NCI-H187 treated with DMSO at 0.1 percent for 48 hours (cell line): ENCODE measurements around the gene NUDT16L1.

Experiments
- DNase-seq: peaks from one replicate; lab custom pipeline; 2025; lab: John Stamatoyannopoulos, UW

Gene NUDT16L1

DNA sequence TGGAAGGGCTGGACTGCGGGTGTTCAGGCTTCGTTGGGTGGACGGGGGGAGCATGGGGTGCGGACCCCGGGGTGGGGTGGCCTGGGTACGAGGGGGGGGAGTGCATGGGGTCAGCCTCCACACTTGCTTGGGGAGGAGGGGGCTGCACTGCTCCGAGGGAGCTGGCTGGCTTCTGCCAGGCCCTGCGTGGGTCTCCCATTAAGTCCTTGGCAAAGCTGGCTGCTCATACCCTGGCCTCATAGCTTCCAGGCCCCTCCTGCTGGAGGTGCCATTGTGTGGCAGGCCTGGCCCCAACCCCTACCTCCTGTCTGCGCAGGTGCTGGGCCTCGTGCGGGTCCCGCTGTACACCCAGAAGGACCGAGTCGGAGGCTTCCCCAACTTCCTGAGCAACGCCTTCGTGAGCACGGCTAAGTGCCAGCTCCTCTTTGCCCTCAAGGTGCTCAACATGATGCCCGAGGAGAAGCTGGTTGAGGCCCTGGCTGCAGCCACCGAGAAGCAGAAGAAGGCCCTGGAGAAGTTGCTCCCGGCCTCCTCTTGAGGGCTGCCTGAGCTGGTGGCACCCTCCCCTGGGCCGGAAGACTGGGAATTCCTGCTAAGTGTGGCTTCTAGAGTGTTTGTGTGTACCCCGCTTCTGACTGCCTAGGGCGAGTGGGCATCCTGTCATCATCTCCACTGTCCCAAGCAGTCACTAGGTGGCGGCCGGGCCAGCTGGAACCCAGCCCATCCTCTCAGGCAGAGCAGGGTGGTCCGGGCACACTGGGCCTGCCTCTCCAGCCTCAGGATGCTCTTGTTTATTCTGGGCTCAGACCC, 1.5 kb downstream of the NUDT16L1 start:
- DNase-seq: no peak

DNA sequence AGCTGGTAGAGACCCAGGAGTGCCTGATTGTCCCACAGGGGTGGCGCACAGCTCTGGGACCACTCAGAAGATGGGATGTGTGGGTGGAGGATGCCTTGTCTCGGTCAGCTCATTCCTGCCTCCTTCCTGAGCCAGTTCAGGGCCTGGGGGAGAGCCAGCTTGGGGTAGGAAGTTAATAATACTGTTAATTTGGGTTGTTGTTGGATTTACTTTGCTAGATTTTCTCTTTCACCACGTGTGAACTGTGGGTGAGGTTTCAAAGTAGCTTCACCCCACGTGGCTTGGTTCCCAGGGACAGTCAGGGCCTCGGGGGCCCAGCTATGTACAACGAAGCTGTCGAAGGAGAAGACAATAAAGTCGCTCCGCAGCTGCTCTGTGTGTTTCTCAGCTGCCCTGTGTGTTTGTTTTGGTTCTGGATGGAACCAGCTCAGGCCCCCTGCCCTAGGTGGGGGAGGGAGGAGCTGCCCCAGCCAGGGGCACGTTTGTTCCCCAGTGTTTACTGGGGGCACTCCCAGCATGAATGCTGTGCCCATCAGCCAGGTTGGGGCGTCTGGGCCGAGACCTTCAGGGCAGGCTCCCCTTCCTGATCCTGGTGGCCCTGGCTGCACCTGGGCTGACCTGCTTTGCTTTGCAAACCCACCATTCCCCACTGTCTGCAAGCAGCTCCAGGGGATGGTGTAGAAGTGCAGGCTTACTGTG, 2.3 kb downstream of the NUDT16L1 start:
- DNase-seq: no peak

DNA sequence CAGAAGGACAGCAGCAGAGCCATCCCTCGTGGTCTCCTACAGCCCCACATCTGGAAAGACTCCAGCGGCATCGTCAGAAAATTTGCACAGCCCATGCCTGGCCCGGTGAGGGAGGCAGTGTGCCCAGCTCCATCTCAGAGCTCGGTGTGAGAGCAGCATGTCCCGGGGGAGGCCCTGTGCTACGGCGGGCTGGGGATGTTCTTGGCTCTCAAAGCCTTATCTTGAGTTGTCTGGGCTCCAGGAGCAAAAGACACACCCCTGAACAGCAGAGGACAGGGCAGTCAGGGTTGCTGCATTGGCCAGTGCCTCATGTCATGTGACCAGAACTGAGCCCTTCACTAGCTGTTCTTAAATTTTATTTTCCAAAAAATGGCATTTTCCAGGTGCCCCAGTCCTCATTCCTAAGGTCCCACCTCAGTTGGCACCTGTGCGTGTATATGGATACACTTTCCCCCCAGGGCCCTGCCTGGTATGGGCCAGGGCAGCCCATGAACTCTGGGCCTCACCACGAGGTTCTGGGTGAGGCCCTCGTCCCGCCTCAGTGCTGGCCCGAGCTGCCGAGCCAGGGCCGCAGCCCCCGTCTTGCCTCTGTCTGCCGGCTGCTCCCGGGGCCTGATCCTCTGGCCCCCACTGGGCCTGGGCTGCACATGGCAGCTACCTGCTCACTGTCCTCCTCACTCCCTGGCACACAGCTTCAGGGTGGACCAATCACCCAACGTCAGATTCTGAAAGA, 3.0 kb downstream of the NUDT16L1 start:
- DNase-seq: no peak

DNA sequence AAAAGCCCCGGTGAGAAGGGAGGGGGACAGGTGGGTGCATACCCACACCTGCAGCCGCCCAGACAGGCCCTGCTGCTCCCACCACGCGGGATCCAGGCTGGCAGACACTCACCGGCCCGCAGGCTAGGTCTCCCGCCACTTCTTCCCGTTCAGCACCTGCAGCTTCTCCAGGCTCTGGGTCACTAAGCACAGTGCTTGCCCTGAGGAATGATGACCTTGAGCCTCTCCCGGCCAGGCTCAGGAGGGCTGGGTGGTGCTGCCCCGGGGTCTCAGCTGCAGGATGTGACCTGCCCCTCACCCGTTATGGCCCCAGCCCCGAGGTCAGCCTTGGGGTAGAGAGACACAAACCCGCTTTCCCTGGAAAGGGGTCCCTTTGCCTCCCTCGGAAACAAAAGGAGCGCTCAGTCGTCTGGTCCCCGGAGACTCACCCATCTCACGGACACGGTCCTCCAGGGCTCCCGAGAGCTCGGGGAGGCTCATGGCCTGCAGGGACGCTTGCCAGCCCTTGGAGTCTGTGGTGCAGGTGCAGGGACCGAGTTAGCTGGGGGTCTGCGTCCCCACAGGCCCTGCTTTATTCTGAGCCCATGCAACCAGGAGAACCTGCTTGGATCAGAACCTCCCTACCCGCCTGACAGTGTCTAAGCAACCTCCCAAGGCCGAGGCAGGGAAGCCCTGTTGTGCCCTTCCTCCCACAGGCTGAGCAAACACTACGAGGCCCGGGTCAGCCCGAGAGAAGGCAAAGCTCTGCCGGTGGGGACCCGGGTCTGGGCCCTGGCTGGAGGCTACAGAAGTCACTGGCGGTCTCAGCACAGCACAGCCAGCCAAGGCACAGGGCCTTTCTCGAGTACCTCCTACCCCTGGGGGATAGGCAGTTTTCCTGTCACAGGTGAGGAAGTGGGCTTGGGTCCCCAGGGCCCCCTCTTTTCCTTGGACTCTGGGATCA, 3.8 kb downstream of the NUDT16L1 start:
- DNase-seq: no peak

DNA sequence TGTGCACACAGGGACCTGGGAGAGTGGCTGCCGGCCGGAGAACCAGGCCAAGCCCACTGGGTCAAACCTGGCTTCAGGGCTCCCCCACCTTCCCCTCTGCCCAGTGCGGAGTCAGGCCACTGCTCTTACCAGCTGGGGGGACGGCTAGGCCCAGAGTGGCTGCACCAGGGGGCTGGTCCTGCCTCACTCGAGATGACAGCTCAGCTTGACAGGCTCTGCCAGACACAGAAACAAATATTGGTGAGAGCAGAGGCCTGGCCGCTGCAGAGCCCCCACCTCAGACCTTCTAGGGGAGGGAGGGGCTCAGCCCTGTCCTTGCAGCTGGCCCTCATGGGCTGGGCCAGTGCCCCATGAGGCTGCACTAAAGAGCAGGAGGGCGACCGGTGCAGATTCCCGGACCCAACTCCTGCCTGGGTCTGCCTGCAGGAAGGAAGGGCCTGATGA, 4.5 kb downstream of the NUDT16L1 start:
- DNase-seq: no peak

DNA sequence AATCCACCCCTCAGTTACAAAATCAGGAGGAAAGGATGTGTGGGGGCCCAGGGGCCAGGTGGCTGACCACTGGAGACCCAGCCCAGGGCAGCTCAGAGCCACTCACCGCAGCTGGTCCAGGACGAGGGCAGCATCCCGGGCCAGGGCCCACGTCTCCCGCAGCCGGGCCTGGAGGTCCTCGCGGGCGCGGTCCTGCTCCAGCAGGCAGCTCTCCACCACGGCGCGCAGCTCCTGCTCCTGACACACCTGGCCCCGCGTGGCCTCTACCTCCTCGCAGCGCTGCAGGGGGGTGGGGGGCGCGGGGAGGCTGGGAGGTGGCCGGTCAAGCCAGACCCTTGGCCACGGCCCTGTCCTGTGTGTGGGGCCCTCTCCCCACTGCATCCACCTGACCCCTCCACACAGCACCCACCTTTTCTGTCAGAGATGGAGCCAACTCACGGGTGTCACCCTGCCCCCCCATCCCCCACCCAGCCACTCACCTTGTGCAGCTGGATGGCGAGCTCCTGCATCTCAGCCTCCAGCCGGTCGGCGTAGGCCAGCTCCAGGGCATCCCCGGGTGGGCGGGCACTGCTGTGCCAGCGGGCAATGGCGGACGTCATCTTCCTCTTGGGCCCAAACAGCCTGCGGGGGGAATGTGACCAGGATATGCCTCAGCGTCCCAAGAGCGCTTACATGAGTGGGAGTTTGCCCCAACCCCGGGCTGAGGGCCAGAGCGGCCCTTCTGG, 5.1 kb downstream of the NUDT16L1 start:
- no peak for DNase-seq

DNA sequence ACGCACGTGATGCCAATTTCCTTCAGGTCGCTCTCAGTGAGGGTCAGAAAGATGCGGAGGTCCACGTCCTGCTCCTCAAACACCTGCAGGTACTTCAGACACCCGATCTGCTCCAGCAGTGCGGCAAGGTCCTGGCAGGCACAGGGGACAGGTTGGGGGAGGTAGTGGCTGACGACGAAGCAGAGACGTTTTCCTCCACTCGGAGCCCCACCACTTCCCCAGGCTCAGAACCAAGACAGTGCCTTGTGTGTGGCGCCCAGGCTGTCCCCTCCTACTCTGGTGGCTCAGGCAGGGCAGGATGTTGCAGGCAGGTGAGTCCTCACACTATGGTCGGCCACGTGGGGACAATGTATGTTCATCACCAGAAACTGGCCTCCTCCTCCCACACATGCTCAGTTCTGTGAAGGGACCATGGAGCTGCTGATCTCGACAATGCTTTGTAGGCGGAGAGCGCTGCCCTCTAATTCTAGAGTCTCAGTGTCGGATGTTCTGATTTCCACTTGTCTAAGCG, 5.7 kb downstream of the NUDT16L1 start:
- no peak for DNase-seq

DNA sequence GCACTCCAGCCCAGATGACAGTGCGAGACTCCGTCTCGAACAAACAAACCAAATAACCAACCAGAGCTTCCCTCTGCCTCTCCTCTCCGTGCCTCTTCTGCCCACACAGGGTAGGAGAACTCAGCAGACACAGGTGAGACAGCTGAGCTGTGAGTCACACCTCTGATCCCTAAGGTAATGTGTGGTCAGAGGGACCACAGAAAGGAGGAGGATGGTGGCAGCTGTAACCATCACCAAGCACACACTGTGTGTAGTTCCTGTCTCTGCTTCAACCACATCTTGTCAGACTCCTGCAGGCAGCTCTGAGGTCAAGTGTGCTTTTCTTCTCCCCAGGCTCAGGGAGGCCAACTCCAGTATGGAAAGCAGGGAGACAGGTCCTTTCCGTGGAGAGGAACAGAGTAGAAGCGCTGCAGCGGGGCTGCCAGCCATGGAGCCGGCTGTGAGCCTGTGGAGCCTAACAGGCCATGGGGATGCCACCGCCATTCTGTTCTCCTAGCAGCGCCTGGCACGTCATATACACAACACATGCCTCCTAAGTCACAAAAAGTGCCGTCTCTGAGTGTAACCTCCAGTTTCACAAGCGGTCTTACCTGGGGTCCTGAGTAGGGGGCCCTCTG, 7.1 kb downstream of the NUDT16L1 start:
- no peak for DNase-seq

DNA sequence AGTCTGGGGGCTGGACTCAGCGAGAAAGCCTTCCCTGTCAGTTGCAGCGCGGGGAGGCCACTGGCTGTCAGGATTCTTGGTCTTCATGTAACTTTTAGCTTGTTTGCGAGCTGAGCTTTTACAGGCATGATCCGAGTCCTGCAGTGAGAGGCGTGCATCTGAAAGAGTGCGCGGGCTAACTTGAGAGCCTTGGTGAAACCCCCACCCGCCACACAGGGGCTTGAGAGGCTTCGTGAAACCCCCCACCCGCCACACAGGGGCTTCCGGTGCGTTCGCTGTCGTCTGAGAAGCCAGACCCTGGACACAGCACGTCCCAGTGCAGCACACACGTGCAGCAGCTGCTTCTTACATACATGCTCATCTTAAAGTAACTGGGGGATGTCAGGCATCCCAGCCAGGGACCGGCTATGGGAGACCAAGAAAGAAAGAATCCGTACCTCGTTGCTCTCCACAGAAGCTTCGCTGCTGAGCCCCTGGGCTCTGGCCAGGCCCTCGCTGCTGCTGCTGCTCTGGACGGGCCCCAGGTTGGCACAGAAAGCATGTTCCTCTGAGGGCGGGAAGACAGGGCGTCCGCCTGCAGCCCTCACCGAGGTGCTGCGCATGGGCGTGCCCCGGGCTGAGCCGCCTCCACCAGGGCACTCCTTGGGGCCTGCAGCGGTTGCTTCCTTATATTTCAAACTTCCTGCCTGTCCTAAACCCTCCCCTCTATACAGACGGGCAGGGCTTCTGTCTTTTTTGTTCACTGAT, 7.8 kb downstream of the NUDT16L1 start:
- DNase-seq: no peak

DNA sequence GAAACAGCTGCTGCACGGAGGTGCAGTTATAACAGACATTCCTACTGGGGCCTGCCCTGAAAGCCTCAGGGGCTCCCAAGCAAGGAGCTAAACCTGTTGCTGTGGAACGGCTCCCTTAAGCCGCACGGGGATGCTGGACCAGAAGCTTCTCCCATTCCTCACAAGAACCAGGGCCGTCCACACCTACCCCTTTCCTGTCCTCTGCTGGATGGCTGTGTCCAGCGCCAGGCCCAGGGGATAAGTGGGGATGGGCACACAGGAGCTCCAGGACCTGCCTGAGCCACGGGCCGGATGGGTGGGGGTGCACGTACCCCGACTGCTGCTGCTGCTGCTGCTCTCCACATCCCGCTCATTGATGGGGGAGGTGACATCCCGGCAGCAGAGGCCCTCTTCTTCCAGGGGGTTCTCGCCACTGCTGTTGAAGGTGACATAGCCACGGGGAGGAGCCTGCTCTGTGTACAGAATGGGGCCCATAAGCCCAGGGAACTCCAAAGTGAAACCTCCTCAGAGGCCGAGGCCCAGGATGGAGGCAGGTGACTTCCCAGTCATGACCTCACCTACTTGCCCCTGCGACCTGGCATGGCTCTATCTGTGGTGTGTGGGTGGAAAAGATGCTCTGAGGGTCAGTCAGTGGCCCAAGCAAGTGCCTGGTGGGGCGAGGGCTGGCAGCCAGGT, 8.6 kb downstream of the NUDT16L1 start:
- DNase-seq: no peak

DNA sequence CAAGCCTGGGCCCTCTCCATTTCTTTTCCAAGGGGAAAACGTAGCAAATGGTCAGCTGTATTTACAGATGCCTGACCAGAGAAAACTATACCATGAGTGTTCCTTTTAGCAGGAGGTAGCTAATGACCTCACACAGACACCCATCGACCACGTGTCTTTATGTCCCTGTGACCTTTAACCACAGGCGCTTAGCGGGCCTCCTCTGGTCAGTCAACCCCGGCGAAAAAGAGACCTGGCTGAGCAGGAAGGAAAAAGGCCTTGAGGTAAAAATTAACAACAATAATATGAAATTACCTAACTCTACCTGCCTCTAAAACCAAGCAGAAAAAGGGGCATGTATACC, 9.1 kb downstream of the NUDT16L1 start:
- DNase-seq: no peak

DNA sequence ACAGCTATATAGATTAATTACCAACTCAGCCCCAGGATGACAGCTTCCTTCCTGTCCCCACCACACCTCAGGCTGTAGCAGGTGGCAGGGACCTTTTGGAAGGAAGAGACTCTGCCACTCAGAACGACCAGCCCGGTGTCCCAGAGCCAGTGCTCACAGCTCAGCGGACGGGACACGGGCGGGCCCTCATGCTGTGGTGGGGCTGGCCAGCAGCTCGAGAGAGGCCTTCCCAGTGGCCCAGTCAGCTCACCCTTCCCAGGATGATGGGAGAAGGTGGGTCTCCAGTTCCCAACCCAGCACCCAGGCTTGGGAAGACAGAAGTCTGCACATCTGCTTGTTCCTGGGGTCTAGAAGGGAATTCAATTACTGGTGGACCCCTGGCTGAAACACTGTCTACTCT, 10.5 kb downstream of the NUDT16L1 start:
- DNase-seq: no peak

DNA sequence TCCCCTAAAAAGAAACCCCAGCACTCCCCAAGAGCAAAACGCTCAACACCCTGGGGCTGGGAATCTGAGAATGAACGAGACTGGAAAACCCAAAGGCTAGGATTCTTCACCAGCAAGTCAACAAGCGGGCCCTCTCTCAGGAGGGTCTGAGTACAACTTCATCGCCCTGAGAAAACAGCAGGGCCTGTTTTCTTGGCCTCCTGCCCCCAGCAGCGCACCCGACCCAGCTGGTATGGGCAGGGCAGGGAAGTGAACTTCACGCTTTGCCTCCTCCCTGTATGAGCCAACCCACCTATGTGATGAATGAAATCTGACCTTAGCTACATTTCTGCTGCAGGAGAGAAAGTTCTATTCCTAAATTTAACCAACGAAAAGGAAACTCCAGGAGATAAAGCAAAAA, 11.1 kb downstream of the NUDT16L1 start:
- DNase-seq: no peak

DNA sequence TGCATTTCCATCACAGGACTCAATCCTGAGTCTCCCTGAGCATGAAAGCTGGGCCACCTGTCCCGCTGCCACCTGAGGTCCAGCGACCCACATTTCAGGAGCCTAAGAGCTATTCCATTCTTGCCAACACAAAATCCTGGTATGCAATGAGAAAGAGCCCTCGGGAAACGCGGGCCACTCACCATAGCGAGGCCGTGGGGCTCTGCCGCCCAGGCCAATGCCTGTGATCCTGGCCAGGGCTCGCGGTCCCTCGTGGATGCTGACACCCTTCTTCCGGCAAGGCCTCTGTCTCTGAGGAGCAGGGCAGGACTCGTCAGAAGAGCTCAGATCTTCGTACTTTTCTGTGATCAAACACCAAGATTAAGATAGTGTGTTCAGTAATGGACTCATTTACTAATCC, 11.6 kb downstream of the NUDT16L1 start:
- no peak for DNase-seq

DNA sequence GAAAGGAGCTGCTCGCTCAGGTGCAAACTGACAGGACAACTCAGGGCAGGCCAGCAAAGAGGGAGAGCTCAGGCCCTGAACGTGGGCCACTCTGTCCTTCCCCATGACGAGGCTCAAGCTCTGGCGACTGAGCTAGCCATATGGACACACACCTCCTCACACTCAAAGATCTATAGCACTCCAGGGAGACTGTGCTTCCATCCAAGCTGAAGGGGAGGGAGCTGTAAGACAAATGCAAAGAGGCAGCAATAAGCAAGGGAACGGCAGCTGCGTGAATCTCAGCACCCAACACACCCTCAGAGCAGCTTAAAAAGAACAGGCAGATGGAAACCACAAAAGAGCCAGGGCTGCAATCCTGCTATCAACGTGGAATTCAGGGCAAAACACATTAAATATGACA, 13.5 kb downstream of the NUDT16L1 start:
- no peak for DNase-seq

DNA sequence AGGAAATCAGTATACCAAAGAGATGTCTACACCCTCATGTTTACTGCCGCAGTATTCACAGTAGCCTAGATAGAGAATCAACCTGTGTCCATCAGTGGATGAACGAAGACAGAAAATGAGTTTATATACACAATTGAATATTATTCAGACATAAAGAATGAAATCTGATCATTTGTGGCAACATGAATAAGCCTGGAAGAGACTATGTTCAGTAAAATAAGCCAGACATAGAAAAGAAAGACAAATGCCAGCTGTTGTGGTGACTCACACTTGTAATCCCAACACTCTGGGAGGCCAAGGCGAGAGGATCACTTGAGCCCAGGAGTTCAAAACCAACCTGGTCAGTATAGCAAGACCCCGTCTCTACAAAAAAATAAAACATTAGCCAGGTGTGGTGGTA, 16.1 kb downstream of the NUDT16L1 start:
- DNase-seq: no peak

DNA sequence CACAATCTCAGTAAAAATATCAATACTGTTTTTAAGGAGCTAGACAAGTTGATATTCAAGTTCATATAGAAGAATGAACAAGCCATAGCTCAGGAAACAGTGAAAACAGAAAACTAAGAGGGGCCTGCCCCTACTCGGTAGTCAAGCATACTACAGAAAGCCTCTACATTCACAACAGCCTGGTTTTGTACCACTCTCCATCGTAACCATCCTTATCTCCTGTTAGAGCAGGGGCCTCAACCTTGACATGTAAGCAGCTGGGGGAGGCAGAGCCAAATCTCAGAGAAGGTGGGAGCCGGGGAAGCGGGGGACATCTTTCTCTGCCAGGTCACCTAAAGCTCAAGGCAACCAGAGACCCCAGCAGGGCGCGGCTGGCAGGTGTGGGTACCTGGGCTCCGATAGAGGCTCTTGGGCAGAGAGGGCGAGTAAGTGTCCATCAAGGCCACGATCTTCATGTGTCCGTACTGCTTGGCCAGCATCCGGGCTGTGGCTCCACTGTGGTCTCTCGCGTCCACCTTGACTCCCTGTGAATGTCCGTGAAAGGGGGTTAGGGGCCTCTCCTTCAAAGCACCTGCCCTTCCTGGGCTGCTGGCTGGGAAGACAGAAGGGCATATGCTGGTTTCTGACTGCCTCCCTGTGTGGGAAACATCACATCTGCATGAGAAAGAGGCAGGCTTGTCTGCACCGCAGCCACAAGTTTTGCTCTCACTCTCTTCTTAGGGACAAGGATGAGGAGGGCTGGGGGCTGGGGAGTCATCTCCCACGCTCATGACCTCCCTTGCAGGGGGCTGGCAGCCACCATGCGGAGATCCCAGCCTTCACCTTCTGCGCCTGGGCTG, 20.5 kb downstream of the NUDT16L1 start:
- DNase-seq: no peak

DNA sequence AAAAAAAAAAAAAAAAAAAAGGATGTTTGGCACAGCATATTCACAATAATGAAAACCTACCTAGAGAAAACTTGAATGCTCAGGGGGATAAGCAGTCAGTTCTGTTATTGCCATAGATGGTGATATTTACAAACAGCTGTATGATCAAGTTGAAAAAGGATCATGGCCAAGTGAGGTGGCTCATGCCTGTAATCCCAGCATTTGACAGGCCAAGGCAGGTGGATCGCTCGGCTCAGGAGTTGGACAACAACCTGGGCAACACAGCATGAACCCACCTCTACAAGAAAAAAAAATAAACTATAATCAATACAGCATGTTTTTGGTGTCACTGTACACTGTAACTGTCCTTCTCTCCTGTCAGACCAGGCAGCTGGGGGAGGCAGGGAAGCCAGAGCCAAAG, 21.6 kb downstream of the NUDT16L1 start:
- no peak for DNase-seq
